K562 (cell line): Measurements from ENCODE around the gene MDC1. TPM values are rescaled to one million over a fixed set of nuclear protein-coding genes. Genes with fewer than 3 reads are reported as not detected.

Experiments used
- CCNT2 ChIP-seq: IDR thresholded peaks from 2 replicates; pipeline ENCODE4 v1.6.1; 2011; ENCODE audit warnings: borderline replicate concordance, low read depth, mild to moderate bottlenecking, moderate library complexity, mixed read lengths, low read length; ENCODE audit not compliant: insufficient read length; ENCODE audit errors: extremely low read depth
- FOXJ2 ChIP-seq: fragments of 200-800 bp; sonication (Bioruptor generic); IDR thresholded peaks from 2 replicates; pipeline ENCODE4 v1.6.1; 2016; ENCODE audit warnings: missing genetic modification characterization, missing compliant biosample characterization
- L3MBTL2 ChIP-seq: fragments of 450-650 bp; IDR thresholded peaks from 2 replicates; pipeline ENCODE4 v1.6.1; 2016; ENCODE audit warnings: mild to moderate bottlenecking, moderate library complexity
- NCOA6 ChIP-seq: fragments of 450-650 bp; IDR thresholded peaks from 2 replicates; pipeline ENCODE4 v1.6.1; 2017; ENCODE audit warnings: mild to moderate bottlenecking
- PCBP1 ChIP-seq: fragments of 200-400 bp; formaldehyde crosslinking; IDR thresholded peaks from 2 replicates; pipeline ENCODE4 v1.6.1; 2018; ENCODE audit warnings: mild to moderate bottlenecking, low read depth, low read length; ENCODE audit not compliant: poor library complexity, severe bottlenecking
- SMARCA4 ChIP-seq: fragments of 450-650 bp; IDR thresholded peaks from 2 replicates; pipeline ENCODE4 v1.6.1; 2016
- SPI1 ChIP-seq: IDR thresholded peaks from 2 replicates; pipeline ENCODE4 v1.6.1; 2011; ENCODE audit warnings: low read depth, low read length, control low read depth, borderline replicate concordance
- SRSF7 ChIP-seq: fragments of 200-400 bp; formaldehyde crosslinking; optimal IDR thresholded peaks from 2 replicates; pipeline ENCODE3; 2017; ENCODE audit warnings: mild to moderate bottlenecking, low read depth, low read length
- TAF7 ChIP-seq: fragments of 450-650 bp; IDR thresholded peaks from 2 replicates; pipeline ENCODE4 v1.6.1; 2016; ENCODE audit warnings: missing genetic modification characterization, missing compliant biosample characterization
- TCF3 ChIP-seq: sonication (generic); formaldehyde crosslinking; IDR thresholded peaks from 2 replicates; pipeline ENCODE4 v1.4.0; 2020; ENCODE audit warnings: mild to moderate bottlenecking, missing genetic modification reagents
- ZNF212 ChIP-seq: fragments of 450-650 bp; formaldehyde crosslinking; IDR thresholded peaks from 2 replicates; pipeline ENCODE4 v1.4.0; 2020; ENCODE audit warnings: mild to moderate bottlenecking
- ZNF23 ChIP-seq: fragments of 250-450 bp; sonication (Bioruptor Pico); IDR thresholded peaks from 2 replicates; pipeline ENCODE4 v1.4.0; 2020; ENCODE audit warnings: mild to moderate bottlenecking
- ZNF274 ChIP-seq: IDR thresholded peaks from 2 replicates; pipeline ENCODE4 v1.6.1; 2011; ENCODE audit warnings: low read depth, mild to moderate bottlenecking, low read length, moderate library complexity, borderline replicate concordance
- ZNF316 ChIP-seq: fragments of 450-650 bp; IDR thresholded peaks from 2 replicates; pipeline ENCODE4 v1.6.1; 2016
- polyA plus RNA-seq, 8 experiments: library from polyadenylated mRNA; depleted of rRNA in 4 of 8; stranded (reverse) in 5 of 8; unstranded in 3 of 8; fragments of >200 nt; fragmentation: Nextera tagmentation in 2 of 8; fragmentation: Illumina TruSeq in 1 of 8; extraction: Ambion mirVana in 2 of 8; extraction: Trizol in 1 of 8; gene quantifications; 2 replicates each; pipeline versions ENCODE4 v1.2.1 to v1.2.3, GENCODE V29; 2011 to 2014; ENCODE audit warnings: inconsistent platforms in 1 of 8, missing spikeins in 1 of 8
- total RNA-seq, 7 experiments: library from RNA; depleted of rRNA in 6 of 7; stranded (reverse); fragments of >200 nt in 6 of 7; fragmentation: Illumina TruSeq in 2 of 7; extraction: Trizol in 2 of 7; gene quantifications; 2 replicates each; pipeline versions ENCODE4 v1.2.1 to v1.2.3, GENCODE V29; 2011 to 2021; ENCODE audit warnings: low replicate concordance in 1 of 7
- TF ChIP-seq, protein P1 (sequence below): fragments of 200-400 bp; formaldehyde crosslinking; IDR thresholded peaks from 2 replicates; pipeline ENCODE4 v1.6.1; 2017; ENCODE audit warnings: mild to moderate bottlenecking, low read depth, low read length, moderate library complexity
- TF ChIP-seq, protein P2 (sequence below): sonication (generic); formaldehyde crosslinking; IDR thresholded peaks from 2 replicates; pipeline ENCODE4 v1.9.0; 2022; ENCODE audit warnings: mild to moderate bottlenecking, missing genetic modification reagents
- TF ChIP-seq, protein P3 (sequence below): IDR thresholded peaks from 2 replicates; pipeline ENCODE4 v1.6.1; 2014; ENCODE audit warnings: antibody characterized with exemption

The MDC1 gene
- total and polyA plus RNA-seq, 9 of the 15 experiments (the other 6 are each of a cell fraction or from before 2014, with no cell fraction given) = 8.2 to 114 (median 20.0) TPM

DNA sequence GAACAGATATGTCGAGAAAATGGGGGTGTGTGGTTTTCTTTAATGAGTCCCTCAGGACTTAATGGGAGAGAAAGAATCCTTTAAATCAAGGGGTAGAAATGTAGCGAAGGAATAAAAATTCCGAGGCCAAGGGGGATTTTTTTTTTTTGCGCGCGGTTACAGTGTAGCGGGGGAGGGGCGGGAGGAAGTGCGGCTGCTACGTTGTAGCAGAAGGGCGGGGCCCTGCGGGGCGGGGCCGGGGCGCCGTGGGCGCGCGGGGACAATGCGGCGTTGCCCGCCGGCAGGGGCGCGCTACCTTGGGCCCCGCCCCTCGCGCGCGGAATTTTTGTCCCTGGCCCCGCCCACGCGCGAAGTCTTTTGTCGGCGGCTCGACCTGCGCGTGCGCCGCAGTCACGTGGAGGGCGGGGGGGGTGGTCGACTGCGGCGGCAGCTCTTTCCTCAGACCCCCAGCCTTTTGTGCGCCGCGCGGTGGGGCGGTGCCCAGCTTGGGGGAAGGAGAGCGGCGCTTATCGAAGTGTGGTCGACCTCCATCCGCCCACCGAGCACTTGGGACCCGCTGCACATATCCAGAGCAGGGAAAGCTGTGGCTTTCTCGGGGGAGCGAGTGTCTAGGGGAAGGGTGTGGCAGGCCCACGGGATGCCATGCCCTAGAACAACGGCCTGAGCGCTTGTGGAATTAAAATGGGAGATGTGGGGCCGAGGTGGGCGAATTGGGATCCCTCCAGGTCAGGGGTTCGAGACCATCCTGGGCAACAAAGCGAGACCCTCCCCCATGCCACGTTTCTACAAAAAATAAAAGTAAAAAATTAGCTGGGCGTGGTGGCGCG lies 4.3 kb upstream of the MDC1 start (continued):
- TF ChIP-seq, protein P1, sequence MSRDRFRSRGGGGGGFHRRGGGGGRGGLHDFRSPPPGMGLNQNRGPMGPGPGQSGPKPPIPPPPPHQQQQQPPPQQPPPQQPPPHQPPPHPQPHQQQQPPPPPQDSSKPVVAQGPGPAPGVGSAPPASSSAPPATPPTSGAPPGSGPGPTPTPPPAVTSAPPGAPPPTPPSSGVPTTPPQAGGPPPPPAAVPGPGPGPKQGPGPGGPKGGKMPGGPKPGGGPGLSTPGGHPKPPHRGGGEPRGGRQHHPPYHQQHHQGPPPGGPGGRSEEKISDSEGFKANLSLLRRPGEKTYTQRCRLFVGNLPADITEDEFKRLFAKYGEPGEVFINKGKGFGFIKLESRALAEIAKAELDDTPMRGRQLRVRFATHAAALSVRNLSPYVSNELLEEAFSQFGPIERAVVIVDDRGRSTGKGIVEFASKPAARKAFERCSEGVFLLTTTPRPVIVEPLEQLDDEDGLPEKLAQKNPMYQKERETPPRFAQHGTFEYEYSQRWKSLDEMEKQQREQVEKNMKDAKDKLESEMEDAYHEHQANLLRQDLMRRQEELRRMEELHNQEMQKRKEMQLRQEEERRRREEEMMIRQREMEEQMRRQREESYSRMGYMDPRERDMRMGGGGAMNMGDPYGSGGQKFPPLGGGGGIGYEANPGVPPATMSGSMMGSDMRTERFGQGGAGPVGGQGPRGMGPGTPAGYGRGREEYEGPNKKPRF = no peak
- TF ChIP-seq FOXJ2 (tag) = 0 out of 2 replicates have a peak, but pooled peaks have one; percentile 39
- no peak for TF ChIP-seq TCF3 (CRISPR knock-in tag)
- peak; percentile 98 for TF ChIP-seq CCNT2
- peak; percentile 64; the same call in 1 of the 2 replicates for TF ChIP-seq TAF7
- no peak for TF ChIP-seq NCOA6
- no peak for TF ChIP-seq ZNF274
- peak; percentile 29; the same call in 1 of the 2 replicates for TF ChIP-seq SMARCA4
- peak; percentile 90 for TF ChIP-seq PCBP1
- TF ChIP-seq, protein P2, sequence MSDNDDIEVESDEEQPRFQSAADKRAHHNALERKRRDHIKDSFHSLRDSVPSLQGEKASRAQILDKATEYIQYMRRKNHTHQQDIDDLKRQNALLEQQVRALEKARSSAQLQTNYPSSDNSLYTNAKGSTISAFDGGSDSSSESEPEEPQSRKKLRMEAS (CRISPR knock-in tag) = peak; percentile 95
- TF ChIP-seq SPI1 = peak; percentile 90
- peak; percentile 60; the same call in 1 of the 2 replicates for TF ChIP-seq ZNF23 (CRISPR knock-in tag)
- TF ChIP-seq ZNF212 (CRISPR knock-in tag) = peak; percentile 68; the same call in 1 of the 2 replicates
- peak; percentile 47; the same call in 1 of the 2 replicates for TF ChIP-seq L3MBTL2
- TF ChIP-seq, protein P3, sequence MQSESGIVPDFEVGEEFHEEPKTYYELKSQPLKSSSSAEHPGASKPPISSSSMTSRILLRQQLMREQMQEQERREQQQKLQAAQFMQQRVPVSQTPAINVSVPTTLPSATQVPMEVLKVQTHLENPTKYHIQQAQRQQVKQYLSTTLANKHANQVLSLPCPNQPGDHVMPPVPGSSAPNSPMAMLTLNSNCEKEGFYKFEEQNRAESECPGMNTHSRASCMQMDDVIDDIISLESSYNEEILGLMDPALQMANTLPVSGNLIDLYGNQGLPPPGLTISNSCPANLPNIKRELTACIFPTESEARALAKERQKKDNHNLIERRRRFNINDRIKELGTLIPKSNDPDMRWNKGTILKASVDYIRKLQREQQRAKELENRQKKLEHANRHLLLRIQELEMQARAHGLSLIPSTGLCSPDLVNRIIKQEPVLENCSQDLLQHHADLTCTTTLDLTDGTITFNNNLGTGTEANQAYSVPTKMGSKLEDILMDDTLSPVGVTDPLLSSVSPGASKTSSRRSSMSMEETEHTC = peak; percentile 56
- TF ChIP-seq SRSF7 = no peak
- no peak for TF ChIP-seq ZNF316
